Erythroblast (primary cell): ENCODE measurements around the gene DNAJC8.

ENCODE experiments used
- GATA1 ChIP-seq: IDR thresholded peaks from 2 replicates; pipeline ENCODE4 v1.6.1; 2011; ENCODE audit warnings: low read depth, mild to moderate bottlenecking, control low read depth, low read length, moderate library complexity
- POLR2A ChIP-seq: IDR thresholded peaks from 2 replicates; pipeline ENCODE4 v1.6.1; 2011; ENCODE audit warnings: mild to moderate bottlenecking, low read length

GRCh38 chr1:28278763-28279162, 45.9 kb upstream of the DNAJC8 start:
- TF ChIP-seq POLR2A (no peak), GATA1 (no peak)
